GM21723 (cell line): ENCODE measurements around the gene PHETA1.
"Not testable (repeated sequence)": the region's sequence is repeated elsewhere in the genome, so short reads cannot be mapped to it uniquely, and the experiment has no call there.

Source experiments
- ATAC-seq: cut with Tn5 transposase; IDR thresholded peaks from one replicate; pipeline ENCODE4 v1.9.1; 2021; ENCODE audit warnings: mild to moderate bottlenecking, moderate library complexity; ENCODE audit not compliant: unreplicated experiment

PHETA1 gene

DNA sequence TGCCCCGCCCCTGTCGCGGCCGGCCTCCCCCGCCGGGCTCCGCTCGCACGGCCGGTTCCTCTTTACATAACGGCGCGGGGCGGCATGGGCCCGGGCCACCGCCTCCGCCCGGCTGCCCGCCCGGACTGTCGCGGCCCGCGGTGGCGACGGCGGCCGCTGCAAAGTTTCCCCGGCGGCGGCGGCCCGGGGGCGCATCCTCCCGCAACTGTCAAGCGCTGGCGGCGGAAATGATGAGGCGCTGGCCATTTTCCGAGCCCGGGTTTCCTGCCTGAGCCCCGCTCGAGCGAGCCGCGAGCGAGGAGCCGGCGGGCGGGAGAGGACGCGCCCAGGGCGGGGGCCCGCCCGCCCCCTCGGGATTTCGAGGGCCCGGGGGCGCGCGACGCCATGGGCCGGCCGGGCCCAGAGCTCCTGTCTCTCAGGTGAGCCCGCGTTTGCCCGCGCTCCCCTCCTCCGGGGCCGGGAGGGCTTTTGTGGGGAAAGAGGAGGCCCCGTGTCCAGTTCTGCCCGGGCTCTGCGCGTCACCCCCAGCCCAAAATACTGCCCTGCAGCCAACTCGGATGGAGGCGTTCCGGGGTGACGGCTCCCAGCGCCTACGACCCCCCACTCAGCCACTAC, 37.1 kb upstream of the PHETA1 start, which contains the start of gene SH2B3:
Gene SH2B3 (plus strand): TSS at position 65 of the 615 bp plus-strand sequence. CDS start 12,223 bp downstream, outside the sequence.
- ATAC-seq: peak; percentile 4

DNA sequence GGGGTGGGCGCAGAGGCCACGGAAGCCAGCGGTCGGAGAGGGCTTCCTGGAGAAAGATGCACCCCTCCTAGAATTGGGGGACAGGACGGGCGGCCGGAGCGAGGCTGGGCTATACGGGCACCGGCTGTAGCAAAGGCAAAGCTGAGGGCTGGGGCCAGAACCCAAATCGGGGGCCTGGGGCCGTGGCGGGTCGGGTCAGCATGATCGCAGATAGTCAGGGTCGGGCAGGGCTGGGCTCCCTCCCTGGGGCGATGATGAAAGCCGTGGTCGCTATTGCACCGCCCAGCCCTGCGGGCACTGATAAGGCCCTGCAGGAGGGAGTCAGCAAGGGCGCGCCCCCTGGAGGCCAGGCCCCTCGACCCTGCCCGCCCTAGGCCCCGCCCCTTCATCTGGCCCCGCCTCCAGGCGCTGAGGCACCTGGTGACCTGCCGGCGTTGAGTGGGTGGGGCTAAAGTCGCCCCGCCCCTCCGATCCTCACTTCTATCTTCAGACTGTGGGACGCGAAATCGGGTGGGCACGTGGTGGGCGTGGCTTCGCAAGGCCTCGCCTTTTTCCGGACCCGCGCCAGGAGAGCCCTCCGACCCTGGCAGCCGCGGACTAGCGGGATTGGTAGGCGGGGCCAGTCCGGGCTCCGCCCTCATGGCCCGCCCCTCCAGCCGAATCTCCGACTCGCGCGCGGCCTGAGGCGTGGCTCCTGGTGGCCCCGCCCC, 36.4 kb upstream of the PHETA1 start:
- ATAC-seq: peak; percentile 42

DNA sequence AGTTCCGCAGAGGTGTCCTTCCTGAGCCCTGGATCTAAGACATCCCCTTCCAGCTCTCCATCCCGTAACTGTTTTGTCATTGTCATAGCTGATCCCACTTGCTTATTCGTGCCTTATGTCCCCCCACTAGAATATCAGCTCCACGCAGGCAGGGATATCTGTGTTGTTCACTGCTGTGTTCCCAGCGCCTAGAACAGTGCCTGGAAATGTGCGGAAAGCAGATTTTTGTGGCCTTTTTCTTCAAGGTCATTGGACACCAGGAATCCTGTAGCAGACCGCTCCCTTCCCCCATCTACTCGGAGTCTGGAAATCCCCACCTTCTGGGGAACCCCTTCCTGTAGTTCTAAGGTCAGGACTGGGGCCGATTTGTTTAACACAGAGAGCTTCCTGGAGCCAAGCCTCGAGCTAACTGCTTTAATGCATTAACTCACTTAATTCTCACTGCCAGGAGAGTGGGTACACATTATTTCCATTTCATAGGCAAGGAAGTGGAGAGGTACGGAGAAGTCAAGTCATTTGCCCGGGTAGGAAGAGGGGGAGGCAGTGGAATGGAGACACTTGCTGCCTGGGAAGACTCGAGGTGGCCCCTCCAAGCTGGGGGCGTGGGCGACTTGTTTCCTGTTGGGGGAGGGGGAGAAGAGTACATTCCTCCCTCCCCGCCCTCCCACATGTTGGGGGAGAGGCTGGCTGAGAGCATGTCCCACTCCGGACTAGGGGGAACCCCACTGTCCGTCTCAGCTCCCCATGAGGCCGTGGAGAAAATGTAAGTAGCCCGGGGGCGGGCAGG, 35.7 kb upstream of the PHETA1 start:
- ATAC-seq: peak; percentile 14

DNA sequence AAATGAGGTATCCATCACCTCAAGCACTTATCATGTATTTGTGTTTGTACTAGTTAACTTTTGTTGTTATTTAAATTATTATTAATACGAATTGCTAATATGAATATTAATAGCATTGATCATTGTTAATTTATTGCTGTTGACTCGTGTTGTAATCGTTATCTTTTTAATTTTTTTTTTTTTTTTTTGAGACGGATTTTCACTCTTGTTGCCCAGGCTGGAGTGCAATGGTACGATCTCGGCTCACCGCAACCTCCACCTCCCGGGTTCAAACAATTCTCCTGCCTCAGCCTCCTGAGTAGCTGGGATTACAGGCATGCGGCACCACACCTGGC, 33.6 kb upstream of the PHETA1 start:
- ATAC-seq: not testable (repeated sequence)

DNA sequence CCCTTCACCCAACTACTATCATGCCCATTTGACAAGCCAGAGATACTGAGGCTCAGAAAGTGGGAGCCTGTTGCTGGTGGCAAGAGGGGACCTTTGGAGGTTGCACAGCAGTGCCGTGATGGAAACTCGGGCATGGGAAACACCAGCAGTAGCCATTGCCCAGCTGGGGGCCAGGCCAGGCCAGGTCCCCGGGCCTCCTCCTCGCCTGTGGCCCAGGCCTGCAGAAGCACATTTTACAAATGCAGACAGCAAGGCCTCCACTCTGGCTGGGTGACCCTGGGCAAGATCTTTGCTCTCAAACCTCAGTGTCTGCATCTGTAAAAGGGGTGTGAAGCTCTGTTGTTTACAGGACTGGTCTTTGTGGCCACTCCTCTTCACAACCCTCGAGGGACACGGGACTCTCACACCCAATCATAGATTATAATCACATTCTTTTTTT, 32.3 kb upstream of the PHETA1 start:
- no peak for ATAC-seq

DNA sequence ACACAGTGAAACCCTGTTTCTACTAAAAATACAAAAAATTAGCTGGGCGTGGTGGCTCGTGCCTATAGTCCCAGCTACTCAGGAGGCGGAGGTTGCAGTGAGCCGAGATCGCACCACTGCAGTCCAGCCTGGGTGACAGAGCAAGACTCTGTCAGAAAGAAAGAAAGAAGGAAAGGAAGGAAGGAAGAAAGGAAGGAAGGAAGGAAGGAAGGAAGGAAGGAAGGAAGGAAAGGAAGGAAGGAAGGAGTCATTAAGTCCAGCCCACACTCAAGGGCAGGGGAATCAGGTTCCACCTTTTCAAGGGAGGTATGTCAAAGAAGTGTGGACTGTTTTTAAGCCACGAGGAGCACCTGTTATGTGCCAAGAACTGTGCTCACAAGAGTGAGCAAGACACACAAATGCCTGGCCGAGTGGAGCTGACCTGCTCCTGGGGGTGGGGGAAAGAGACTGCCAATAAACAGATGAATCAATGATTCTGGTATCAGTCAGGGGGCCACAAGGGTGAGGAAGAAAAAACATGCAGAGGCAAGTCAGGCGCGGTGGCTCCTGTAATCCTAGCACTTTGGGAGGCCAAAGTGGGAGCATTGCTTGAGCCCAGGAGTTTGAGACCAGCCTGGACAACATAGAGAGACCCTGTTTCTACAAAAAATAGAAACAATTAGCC, 31.0 kb upstream of the PHETA1 start:
- ATAC-seq: not testable (repeated sequence)

DNA sequence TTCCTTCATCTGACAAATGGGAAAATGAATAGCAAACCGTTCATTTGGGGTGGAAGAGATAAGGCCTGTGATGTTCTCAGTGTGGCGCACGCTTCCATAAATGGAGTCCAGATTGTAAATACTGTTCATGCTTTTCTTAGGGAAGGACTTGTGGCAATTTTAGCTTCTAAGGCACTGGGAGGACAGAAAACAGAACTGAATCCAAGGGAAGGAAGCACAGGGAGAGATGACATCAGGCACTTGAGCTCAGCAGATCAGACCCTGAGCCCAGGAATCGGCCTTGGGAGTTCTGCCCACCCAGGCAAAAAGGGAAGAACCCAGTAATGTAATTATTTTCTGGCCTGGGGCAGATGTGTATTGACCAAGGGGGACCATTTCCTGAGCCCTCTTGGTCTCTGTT, 29.6 kb upstream of the PHETA1 start:
- ATAC-seq: no peak

DNA sequence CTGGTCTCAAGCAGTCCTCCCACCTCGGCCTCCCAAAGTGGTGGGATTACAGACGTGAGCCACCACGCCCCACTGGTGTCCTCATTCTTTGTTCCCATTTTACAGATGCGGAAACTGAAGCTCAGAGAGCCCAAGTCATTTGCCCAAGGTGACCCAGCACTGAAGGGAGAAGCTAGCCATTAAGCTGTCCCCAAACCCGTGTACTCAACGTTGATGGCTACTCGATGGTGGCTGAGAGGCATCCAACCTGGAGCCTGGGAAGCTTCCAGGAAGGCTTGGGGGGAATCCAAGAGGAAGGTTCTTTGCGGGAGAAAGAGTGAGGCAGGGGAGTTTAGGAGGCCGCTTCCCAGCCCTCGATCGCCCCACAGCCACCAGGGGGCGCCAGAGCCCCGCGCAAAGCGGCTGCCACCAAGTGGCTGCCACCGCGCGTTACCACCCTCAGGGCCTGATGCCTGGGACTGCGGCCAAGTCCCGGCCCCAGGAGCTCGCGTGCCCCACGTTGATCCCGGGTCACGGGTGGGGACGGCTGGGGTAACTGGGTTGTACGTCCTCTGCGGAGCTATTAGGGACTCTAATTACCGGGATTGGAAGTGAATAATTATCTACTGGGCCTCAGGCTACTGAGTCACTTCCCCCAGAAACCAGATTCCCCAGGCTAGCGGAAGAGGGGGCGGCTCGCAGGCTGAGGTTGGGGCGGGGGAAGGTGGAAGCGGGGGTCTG, 28.0 kb upstream of the PHETA1 start:
- ATAC-seq: no peak

DNA sequence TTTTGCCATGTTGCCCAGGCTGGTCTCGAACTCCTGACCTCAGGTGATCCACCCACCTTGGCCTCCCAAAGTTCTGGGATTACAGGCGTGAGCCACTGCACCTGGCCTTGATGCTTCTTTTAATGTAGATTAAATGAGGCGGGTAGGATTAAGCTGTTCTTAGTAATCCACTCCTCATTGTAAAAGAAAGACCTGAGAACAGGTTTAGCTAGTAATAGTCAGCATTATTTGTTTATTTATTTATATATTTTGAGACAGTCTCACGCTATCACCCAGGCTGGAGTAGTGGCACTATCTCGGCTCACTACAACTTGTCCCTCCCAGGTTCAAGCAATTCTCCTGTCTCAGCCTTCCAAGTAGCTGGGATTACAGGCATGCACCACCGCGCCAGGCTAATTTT, 27.4 kb upstream of the PHETA1 start:
- ATAC-seq: not testable (repeated sequence)

DNA sequence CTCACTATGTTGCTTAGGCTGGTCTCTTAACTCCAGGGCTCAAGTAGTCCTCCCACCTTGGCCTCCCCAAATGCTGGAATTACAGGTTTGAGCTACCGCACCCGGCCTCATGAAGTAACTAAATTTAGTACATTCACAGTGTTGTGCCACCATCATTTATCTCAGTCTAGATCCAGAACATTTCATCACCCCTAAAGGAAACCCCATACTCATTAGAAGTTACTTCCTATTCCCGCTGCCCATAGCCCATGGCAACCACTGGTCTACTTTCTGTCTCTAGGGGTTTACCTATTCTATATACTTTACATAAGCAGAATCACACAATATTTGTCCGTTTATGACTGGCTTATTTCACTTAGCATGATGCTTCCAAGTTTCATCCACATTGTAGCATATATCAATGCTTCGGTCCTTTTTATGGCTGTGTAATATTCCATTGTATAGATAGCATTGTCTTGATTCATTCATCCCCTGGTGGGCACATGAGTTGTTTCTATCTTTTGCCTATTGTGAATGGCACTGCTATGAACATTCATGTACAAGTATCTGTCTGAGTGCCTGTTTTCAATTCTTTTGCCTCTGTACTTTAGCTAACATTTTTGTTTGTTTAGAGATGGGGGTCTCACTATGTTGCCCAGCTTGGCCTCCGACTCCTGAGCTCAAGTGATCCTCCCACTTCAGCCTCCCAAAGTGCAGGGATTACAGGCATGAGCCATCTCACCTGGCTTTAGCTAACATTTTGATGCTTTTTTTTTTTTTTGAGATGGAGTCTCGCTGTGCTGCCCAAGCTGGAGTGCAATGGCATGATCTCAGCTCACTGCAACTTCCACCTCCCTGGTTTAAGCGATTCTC, 26.7 kb upstream of the PHETA1 start:
- ATAC-seq: no peak

DNA sequence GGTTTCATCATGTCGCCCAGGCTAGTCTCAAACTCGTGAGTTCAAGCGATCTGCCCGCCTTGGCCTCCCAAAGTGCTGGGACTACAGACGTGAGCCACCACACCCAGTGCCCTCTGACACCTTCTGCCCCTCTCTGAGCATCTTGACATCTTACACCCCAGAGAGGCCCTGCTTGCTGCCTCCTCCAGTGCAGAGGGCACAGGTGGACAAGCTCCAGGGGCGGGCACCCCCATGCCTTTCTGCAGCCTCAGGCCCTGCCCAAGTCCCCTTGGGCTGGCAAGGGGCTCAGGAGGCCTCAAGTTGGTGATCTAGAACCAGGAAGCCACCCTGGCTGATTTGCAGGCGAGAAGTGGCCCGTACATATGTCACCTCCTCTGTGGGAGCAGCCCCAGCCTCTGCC, 25.6 kb upstream of the PHETA1 start:
- ATAC-seq: no peak

DNA sequence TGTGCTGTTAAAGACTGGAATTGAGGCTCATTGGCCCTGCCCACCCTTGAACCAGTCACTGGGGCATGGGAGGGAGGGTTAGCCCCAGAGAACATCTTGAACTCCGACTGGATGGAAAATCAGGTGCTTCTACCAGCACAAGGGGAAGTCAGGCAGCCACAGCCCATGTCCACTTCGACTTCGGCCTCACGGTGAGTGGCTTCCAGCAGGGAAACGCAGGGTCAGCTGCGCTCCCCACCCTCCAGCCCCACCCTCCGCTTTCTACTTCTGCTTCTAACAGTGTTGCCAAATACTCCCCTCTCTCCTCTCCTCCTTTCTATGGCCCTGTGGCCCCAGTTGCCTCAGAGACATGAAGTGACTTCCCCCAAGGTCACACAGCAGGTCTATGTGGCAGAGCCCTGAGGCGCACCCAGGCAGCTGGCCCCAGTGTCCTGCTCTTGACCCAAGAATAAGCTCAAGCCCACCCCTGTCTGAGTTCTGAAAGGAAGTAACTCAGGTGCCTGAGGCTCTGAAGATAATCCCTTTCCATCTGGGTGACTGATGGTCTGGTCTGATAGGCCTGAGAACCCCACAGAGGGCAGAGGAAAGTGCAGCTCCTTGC, 24.9 kb upstream of the PHETA1 start:
- no peak for ATAC-seq

DNA sequence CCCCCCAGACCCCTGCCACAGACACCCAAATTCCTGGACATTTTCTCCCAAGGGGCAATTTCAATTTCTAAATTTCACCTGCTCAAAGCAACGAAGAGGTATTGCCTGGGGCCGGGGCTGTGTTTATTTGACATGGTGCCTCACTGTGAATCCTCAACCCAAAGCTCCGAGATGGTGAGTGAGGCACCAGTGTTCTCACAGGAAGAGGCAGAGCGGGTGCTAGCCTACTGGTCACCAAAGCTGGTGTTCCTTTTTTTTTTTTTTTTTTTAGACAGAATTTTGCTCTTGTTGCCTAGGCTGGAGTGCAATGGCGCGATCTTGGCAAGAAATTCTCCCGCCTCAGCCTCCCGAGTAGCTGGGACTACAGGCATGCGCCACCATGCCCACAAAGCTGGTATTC, 22.0 kb upstream of the PHETA1 start:
- ATAC-seq: no peak

DNA sequence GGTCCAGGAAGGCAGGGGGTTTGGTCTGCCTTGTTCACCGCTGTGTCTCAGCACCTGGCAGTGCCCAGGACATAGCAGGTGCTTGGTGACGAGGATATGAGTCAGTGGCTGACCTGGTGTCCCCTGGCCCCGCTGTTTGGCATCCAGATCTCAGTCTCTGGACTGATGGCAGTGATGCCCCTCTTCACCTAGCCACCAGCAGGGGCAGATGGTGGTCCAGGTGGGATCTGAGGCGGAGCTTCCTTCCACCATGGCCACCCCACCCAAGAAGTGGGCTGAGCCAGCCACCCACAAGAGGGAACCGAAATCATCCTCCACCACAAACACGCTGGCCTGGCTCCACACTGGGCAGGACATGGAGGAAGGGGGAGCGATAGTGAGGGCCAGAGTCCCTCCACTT, 20.7 kb upstream of the PHETA1 start:
- ATAC-seq: no peak

DNA sequence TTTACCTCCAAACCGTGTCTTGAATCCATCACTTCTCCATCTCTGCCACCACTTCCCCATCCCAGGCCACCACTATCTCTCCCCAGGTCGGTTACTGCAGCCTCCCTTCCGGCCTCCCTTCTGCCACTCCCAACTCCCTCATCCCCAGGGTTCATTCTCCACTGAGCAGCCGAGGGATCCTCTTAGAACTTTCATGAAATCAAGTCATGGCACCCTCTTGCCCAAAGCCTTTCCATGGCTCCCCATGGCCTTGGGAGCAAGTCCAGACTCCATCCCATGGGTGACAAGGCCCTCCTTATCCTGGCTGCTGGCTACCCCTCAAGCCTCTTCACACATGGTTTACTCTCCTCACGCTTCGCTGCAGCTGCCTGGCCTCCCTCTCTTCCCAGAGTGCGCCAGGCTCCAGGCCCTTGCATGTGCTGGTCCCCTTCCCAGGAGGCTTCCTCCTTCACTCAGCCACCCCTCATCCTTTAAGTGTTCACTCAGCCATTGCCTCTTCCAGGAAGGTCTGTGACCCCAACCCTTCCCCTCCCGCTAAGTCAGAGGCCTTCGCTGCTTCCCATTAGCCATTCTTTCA, 18.9 kb upstream of the PHETA1 start:
- no peak for ATAC-seq

DNA sequence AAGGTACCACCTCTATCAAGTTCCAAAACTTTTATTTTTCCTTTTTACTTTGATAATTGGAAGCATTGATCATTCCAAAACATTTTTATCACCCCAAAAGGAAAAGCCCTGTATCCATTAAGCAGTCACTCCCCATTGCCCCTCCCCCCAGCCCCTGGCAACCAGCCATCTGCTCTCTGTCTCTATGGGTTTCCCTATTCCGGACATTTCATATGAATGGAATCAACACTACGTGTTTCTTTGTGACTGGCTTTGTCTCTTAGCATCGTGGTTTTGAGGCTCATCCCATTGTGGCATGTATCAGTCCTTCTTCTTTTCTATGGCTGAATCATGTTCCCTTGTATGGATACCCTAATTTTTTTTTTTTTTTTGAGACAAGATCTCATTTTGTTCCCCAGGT, 18.0 kb upstream of the PHETA1 start:
- ATAC-seq: no peak

DNA sequence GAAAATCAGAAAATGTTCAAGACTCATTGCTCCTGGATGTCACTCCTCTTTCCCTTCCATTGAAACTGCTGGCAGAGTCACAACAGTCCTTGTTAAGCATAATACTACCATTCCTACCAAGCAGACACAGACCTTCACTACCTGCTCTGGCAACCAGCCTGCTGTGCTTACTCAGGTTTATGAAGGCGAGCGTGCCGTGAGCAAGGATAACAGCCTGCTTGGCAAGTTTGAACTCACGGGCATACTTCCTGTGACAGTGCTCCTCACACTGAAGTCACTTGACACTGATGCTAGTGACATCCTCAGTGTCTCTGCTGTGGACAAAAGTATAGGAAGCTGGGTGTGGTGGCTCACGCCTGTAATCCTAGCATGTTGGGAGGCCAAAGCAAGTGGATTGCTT, 15.7 kb upstream of the PHETA1 start:
- ATAC-seq: no peak

DNA sequence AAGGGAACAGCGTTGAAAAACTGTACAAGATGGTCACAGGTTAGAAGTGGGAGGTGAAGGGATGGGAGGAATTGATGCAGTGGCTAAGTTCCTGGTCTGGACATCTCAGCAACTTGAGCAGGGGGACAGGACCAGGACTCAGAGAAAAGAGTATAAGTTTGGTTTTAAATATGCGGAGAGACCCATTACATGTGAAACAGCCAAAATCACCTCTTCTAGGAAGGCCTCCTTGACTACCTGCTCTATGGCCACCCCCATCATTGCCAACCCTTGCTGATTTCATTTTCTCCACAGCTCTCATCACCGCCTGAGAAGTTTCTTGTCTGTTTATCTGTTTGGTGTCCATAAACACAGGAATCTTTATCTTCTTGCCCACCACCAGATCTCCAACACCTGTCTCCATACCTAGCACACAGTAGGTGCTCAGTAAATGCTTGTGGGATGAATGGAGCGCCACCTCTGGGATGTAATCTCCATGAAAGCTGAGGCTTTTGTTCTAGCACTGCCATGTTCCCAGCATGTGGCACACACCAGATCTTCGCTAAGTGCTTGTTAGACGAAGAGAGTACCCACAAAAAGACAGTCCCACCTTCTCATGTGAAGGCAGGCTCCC, 11.2 kb upstream of the PHETA1 start:
- ATAC-seq: no peak

DNA sequence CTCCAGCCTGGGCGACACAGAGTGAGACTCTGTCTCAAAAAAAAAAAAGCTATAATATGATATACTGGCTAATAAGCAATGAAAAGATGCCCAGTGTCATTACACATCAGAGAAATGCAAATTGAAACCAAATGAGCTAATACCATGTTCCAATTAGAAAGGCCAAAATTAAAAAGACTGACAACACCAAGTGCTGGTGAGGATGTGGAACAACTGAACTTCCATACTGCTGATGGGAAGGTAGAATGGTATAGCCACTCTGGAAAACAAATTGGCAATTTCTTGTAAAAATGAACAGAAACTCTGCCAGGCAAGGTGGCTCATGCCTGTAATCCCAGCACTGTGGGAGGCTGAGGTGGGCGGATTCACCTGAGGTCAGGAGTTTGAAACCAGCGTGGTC, 8.5 kb upstream of the PHETA1 start:
- no peak for ATAC-seq
